DMS153 treated with DMSO at 0.1 percent for 48 hours (cell line): Measurements from ENCODE around the gene PRKG1.

Experiments used
- DNase-seq: peaks from one replicate; lab custom pipeline; 2025; ENCODE audit not compliant: unreplicated experiment; lab: John Stamatoyannopoulos, UW

The PRKG1 gene

DNA sequence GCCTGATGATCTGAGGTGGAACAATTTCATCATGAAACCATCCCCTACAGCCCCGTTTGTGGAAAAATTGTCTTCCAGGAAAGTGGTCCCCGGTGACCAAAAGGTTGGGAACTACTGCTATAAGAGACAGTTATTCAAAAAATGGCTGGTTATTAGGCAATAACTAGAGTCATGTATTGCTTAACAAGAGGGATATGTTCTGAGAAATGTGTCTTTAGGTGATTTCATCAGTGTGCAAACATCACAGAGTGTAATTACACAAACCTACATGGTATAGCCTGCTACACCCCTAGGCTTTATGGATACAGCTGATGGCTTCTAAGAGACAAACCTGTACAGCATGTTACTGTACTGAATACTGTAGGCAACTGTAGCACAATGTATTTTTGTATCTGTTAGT, 696.4 kb downstream of the PRKG1 start:
- no peak for DNase-seq

- DNase-seq: no peak
These were observed 698.1 kb downstream of the PRKG1 start for GRCh38 chr10:51772387-51772786.

- no peak for DNase-seq
These were observed 699.4 kb downstream of the PRKG1 start for GRCh38 chr10:51773681-51774080.

DNA sequence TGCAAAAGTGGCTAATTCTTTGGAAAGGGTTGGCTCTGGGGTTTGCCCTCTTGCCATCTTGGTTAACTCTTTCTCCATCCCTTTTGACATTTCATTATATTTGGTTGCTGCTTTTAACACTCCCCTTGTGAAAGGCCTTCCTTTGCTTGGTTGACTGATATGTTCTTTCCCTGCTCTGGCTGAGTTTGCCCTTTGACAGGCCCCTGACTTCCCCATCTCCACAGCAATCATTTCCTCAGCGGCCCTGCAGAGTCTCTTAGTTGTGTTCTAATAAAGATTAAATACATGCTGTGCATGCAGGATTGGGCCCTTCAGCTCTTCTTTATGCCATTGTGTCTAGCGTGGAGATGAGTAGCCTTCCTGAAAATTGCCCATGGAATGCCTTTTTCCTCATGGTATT, 709.7 kb downstream of the PRKG1 start:
- no peak for DNase-seq

GRCh38 chr10:51786016-51786683, 711.9 kb downstream of the PRKG1 start:
- DNase-seq: no peak

GRCh38 chr10:51786684-51787035, 712.4 kb downstream of the PRKG1 start:
- no peak for DNase-seq

DNA sequence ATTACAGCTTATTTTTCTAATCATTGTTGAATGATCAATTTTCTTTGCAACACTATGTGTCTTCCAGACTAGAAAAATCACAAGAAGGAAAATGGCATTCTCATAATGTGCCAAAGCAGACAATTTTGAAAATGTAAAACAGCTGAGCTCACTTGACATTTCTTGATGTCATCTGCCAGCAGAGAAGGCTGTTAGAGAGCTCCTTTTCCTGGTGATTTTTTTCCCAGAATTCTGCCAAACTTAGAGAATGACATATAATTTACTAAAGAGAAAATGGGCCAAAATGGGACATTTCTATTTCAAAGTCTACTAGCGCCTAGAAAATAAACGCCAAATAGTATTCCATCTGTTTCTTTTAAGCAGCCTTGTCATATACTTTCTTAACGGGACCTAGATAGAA, 714.0 kb downstream of the PRKG1 start:
- DNase-seq: no peak

GRCh38 chr10:51789118-51789517, 714.8 kb downstream of the PRKG1 start:
- no peak for DNase-seq

GRCh38 chr10:51789903-51790302, 715.6 kb downstream of the PRKG1 start:
- DNase-seq: no peak

- no peak for DNase-seq
These were observed 718.4 kb downstream of the PRKG1 start for GRCh38 chr10:51792678-51793077.

- DNase-seq: no peak
These were observed 725.8 kb downstream of the PRKG1 start for GRCh38 chr10:51800121-51800520.

DNA sequence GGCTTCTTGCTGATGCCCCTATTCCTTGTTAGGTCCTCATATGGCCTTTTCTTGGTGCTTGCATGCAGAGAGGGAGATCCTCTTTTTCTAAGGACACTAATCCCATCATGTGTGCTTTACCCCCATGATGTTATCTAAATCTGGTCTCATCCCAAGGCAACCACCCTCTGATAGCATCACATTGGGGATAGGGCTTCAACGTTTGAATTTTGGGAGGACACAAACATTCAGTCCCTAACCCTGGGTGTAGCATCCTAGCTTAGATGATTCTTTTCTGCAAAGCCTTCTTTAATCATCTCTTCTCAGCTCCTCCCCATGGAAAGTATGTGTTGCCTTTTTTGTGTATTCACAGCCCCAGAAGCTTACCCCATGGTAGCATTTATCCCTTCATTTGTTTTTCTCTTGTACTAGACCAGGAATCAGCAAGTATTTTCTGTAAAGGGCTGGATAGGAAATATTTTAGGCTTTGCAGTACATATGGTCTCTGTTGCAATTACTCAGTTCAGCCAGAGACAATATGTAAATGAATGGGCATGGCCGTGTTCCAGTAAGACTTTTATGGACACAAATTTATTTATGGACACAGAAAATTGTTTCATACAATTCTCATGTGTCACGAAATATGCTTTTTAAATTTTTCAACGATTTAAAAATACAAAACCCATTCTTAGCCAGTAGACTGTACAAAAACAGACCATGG, 726.6 kb downstream of the PRKG1 start:
- DNase-seq: no peak

DNA sequence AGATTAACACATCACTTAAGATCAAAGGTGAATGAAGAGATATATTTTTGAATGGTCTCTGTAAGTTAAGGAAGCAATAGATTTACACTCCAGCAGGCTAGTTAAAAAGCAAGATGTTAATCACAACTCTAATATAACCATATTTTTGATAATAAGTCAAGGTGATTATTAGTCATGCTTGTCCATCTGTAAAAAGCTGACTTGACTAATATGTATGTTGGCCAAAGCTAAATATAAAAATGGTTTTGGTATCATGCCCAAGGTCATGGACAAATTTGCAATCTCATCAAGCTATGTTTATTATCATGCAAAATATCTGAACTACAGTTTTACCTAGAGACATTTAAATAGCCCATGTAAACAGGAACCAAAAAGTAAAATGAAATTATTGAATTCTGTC, 727.7 kb downstream of the PRKG1 start:
- DNase-seq: no peak

GRCh38 chr10:51804866-51805265, 730.6 kb downstream of the PRKG1 start:
- DNase-seq: no peak

DNA sequence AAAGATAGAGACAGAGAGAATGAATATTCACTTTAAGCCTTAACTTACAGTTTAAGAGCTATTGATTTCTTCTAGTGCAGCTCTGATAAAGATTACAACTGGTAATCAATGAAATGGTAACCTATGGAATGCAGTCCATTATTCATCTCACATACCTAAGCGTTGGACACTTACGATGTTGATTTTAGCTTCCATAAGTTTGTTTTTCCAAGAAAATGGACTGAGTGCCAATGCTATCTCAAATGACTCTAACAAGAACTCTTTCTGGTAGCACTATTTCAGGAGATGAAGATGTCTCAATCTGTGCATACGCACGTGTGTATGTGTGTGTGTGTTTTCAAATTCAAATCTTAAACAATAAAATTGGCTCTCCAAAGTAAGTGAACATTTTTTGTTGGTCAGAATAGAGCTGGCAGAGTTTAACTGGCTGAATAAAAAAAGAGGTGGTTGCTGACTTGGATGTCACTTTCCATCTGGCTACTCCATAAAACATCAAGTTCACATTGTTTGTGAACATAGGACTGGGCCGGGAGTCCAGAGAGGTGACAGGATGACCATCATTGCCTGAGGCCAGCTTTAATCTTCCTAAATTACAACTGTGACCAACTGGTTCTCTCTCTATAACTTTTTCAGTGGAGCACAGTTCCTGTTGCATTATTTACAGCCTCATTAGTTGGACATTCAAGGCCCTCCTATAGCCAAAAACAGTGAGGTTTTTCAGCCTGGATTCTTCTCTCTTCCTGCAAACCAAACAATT, 732.0 kb downstream of the PRKG1 start:
- DNase-seq: no peak

GRCh38 chr10:51808187-51808586, 733.9 kb downstream of the PRKG1 start:
- no peak for DNase-seq

DNA sequence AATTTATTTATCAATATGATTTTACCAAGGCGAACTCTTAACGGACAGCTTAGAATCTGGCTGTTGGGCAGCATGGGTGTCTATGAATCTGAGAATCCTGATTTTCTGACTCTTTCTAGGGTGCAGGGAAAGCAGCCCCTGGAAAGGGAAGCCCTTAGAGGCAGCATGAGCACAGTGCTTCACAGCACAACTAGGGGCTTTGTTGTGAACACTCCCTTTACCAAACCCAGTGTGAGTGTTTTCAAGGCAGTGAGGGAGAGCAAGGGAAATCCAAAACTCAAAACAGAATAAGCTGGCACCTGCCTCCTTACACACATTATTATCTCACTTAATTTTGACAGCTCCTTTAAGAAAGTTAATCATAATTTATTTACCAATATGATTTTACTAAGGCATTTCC, 741.4 kb downstream of the PRKG1 start:
- no peak for DNase-seq

- DNase-seq: no peak
These were observed 746.8 kb downstream of the PRKG1 start for GRCh38 chr10:51821045-51821444.

- DNase-seq: no peak
These were observed 747.5 kb downstream of the PRKG1 start for GRCh38 chr10:51821745-51822144.

DNA sequence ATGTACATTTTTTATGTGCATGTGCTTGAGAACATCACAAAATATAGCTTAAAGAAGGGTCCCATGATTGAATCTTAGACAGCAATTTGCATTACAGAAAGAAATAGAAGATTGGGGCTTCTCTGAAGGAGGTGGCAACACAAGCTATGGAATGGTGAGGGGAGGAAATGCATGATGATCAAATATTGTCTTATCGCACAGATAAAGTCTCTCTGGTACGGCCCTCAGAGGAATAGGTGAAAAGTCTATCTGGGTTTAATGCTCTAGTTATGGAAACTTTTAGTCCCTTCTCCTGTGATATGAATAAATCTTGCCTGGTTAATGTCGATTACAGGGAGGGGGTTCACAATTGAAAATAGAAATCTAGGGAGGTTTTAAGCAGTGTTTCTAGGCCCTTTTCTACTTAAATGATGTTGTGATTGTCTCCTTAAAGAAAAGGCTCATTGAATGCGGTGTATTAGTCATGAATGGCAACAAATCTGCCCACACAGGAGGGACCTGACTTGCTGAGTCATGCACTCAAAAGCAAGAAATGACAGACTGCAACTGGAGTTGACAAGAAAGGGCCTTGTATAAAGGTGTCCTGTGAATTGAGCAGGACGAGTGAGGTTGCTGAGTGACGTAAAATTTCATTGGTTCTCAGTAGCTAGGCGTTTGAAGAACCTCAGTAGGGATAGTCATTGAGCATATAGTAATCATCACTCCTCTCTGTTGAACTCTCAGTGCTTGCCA, 758.5 kb downstream of the PRKG1 start:
- no peak for DNase-seq

DNA sequence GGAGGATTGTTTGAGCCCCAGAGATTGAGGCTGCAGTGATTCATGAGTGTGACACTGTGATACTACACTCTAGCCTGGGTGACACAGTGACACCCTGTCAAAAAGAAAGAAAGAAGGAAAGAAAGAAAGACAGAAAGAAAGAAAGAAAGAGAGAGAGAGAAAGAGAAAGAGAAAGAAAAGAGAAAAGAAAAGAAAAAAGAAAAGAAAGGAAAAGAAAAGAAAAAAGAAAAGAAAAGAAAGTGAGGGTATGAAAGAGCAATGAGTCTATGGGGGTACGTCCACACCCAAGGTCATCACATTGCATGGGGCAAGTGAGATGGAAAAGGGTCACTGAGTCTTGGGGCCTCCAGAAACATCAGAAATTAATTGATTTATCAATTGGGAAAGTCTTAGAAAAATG, 760.3 kb downstream of the PRKG1 start:
- DNase-seq: no peak

GRCh38 chr10:51838471-51838870, 764.2 kb downstream of the PRKG1 start:
- DNase-seq: no peak
